ENCODE results near the gene CYP3A4. TPM values are rescaled to one million over a fixed set of nuclear protein-coding genes. Genes with fewer than 3 reads are reported as not detected.
"Not testable (repeated sequence)": the region's sequence is repeated elsewhere in the genome, so short reads cannot be mapped to it uniquely, and the experiment has no call there.

The CYP3A4 gene
- total RNA-seq, 1 experiment from 2014 or later: not detected

DNA sequence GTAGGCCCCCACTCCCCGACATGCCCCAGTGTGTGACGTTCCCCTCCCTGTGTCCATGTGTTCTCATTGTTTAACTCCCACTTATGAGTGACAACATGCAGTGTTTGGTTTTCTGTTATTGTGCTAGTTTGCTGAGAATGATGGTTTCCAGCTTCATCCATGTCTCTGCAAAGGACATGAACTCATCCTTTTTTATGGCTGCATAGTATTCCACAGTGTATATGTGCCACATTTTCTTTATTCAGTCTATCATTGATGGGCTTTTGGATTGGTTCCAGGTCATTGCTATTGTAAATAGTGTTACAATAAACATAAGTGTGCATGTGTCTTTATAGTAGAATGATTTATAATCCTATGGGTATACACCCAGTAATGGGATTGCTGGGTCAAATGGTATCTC is 11.9 kb upstream of the CYP3A4 start:
- DNase-seq (ENCODE audit: low read depth); in situ Hi-C loops (cut with HindIII; ENCODE audit: low pct_unique_long_range_greater_than_20kb, low sequenced_read_pairs): not testable (repeated sequence)

DNA sequence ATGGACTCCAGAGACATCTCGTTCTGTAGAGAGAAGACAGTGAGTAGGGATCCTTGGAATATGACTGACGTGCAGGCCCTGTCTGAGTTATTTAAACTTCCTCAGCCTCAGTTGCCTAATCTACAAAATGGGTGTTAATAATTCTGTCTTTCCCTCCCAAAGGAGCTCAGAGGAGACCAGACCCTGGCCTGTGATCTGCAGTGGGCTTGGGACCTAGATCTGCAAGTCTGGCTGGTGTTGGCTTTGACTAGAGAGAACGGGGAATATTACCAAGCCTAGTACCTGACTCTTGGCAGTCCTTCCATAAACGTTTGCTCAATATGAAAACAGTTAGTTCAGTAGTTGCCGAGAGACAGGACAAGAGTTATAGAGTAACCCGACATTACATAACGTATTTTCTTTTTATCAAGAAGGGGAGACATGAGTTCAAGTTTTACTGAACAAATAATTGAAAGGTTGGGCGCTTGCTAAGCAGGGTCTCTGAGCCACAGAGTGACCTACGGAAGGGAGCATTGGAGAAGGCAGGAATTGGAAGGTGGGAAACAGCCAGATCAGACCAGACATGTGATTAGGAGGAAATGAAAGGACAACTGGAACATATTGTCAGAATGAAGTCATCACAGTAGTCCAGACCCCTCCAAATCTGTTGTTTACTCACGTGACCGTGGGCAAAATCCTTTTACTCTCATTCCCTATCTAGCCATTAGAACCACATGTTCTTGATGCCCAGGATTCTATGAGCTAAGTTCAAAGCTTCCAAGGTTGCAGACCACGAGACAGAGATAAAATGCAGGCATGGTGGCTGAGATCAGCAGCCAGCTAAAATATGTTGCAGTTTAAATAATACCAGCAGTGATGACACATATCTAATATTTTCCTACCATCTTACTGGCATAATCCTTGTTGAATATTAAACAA is 10.9 kb upstream of the CYP3A4 start:
- DNase-seq (ENCODE audit: low read depth): peak; percentile 81
- in situ Hi-C loops (cut with HindIII; ENCODE audit: low pct_unique_long_range_greater_than_20kb, low sequenced_read_pairs): no loop called here

GRCh38 chr7:99793443-99793842 is 9.5 kb upstream of the CYP3A4 start:
- in situ Hi-C loops (cut with HindIII; ENCODE audit: low pct_unique_long_range_greater_than_20kb, low sequenced_read_pairs): no loop called here
- DNase-seq (ENCODE audit: low read depth): no peak

DNA sequence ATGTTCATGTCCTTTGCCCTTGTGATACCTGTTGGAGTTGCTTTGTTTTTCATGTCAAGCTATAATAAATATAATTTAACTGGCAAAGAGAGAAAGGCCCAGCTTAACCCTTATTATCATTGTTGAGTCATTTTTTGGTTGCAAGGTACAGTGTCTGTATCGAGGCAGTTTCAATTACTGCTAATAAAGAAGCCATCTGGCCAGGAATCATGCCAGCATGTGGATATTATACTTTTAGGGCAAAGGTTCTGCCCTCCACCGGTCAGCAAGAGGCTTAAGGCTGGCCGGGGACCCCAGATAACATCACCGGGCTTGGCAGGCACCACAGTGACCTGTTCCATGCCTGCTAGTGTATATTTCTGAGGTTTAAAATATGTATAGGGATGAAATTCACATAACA is 9.0 kb upstream of the CYP3A4 start:
- in situ Hi-C loops (cut with HindIII; ENCODE audit: low pct_unique_long_range_greater_than_20kb, low sequenced_read_pairs): no loop called here
- DNase-seq (ENCODE audit: low read depth): no peak

DNA sequence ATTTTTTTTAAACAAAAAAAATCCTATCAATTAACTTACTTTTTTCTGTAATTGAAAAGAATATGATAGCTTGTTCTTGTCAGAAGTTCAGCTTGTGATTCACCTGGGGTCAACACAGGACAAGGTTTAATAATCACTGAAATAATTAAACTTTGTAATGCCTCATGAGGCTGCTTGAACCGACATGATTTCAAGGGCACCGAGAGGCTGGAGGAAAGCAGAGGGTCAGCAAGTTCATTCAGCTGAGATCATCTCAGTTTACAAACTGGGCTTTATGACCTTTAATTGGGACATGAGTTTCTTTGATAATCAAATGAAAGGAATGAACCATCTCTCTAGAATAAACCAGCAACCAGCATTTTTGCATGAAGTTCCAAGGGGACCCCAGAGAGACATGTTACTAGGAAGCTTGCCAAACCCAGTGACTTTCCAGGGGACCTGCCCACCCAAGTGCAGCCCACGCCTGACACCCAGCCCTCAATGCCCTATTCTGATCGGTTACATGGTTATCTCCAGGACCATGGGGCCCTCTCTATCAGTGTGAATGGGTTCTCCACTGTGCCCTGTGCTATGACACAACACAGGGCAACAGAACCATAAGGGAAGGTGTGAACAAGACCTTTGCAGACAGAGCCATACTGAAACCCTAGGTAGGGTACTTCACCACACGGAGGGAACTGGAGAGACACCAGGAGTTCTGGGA is 7.8 kb upstream of the CYP3A4 start:
- in situ Hi-C loops (cut with HindIII; ENCODE audit: low pct_unique_long_range_greater_than_20kb, low sequenced_read_pairs): no loop called here
- DNase-seq (ENCODE audit: low read depth): peak; percentile 64

DNA sequence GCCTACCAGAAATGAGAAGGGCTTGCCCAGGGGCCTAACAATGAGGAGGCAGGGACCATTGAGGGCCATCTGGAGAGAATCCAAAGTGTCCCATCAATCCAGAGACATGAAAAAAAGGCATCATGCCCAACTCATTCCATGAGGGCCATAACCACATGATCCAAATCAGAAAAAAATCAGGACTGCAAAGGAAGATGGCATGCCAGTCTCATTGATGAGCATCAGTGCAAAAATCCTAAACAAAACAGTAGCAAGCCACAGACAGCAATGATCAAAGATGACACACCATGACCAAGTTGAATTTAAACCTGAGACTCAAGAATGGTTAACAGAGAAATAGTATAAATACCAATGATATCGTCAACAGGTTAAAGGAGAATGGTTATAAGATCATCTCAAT is 7.0 kb upstream of the CYP3A4 start:
- in situ Hi-C loops (cut with HindIII; ENCODE audit: low pct_unique_long_range_greater_than_20kb, low sequenced_read_pairs): no loop called here
- DNase-seq (ENCODE audit: low read depth): peak; percentile 88

DNA sequence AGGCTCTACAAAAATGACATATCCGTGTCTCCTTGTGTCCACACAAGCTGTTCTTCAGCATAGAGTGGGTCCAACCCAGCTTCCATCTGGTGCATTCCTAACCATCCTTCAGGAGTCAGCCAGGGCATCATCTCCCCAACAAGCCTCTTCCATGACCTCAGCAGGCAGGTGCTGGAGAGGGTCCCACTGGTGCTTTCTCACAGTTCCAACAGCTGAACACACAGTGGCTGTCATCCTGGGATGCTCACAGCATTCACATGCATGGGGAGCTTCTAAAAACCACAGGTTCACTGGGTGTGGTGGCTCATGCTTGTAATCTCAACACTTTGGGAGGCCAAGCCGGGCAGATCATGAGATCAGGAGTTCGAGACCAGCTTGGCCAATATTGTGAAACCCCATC is 6.4 kb upstream of the CYP3A4 start:
- in situ Hi-C loops (cut with HindIII; ENCODE audit: low pct_unique_long_range_greater_than_20kb, low sequenced_read_pairs): no loop called here
- no peak for DNase-seq (ENCODE audit: low read depth)

GRCh38 chr7:99789441-99790070 is 5.6 kb upstream of the CYP3A4 start:
- in situ Hi-C loops (cut with HindIII; ENCODE audit: low pct_unique_long_range_greater_than_20kb, low sequenced_read_pairs): no loop called here
- no peak for DNase-seq (ENCODE audit: low read depth)

DNA sequence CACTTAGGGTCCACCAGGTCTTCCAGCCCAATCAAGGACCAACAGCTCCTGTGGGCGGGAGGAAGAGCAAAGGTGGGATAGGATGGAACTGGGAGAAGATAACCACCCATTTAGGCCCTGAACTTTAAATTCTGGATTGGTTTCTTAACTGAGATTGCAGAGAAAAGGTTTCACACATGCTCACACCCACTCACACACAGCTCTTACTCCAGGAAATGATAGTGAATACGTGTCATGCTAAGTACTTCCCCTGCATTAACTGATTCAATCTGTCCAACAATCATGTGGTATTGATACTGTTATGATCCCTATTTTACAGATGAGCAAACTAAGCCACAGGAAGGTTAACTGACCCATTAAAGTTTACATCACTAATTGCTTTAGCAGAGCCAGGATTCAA is 4.6 kb upstream of the CYP3A4 start:
- DNase-seq (ENCODE audit: low read depth): no peak
- in situ Hi-C loops (cut with HindIII; ENCODE audit: low pct_unique_long_range_greater_than_20kb, low sequenced_read_pairs): no loop called here

DNA sequence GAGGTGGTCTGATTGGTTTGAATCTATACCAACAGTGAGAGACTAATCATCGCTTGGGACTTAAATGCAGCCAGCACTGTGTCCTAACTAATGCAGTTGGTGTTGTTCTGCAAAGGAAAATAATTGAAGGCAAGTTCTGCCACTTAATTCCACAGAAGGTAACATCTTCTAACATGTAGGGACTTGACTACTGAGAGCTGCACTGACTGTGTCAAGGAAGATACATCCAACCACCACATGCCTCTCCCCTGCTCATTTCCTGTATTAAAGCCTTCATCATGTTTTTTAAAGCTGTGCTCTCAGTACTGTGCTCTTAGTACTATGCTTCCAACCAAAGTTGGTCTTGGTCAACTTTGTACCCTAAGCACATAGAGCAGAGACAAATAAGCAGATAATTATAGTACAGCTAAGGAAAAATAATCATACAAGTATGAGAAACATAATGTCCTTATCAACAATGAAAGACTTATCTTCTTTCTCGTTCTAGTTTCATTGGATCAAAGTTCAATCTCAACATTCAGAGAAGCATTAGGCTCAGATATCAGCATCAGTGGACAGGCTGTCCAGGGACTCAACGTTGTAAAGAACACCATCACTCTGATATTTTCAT is 2.8 kb upstream of the CYP3A4 start:
- in situ Hi-C loops (cut with HindIII; ENCODE audit: low pct_unique_long_range_greater_than_20kb, low sequenced_read_pairs): no loop called here
- no peak for DNase-seq (ENCODE audit: low read depth)

GRCh38 chr7:99785654-99786053 is 1.7 kb upstream of the CYP3A4 start:
- in situ Hi-C loops (cut with HindIII; ENCODE audit: low pct_unique_long_range_greater_than_20kb, low sequenced_read_pairs); DNase-seq (ENCODE audit: low read depth): not testable (repeated sequence)

GRCh38 chr7:99782012-99782953 is 1.7 kb downstream of the CYP3A4 start:
- DNase-seq (ENCODE audit: low read depth): no peak
- in situ Hi-C loops (cut with HindIII; ENCODE audit: low pct_unique_long_range_greater_than_20kb, low sequenced_read_pairs): no loop called here

- in situ Hi-C loops (cut with HindIII; ENCODE audit: low pct_unique_long_range_greater_than_20kb, low sequenced_read_pairs): no loop called here
- DNase-seq (ENCODE audit: low read depth): no peak
Observed at GRCh38 chr7:99780588-99780987, 3.4 kb downstream of the CYP3A4 start.

GRCh38 chr7:99779949-99780348 is 4.0 kb downstream of the CYP3A4 start:
- DNase-seq (ENCODE audit: low read depth): no peak

DNA sequence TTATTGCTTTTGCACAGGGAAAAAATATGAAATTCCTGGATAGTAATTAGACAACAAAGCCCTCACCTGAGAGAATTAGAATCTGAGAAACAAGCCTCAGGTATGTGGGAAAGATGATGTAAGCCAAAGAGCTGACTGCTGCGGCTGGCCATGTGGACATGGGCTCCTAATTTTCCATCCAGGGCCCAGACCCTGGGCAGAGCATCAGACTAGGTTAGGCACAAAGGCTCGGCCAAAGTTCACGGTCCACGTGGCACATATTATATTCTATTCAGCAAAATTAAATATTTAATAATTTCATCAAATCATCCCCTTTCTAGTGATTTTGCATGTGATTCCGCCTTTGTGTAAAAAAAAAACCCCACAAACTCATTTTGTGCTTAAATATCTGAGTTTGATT is 5.1 kb downstream of the CYP3A4 start:
- in situ Hi-C loops (cut with HindIII; ENCODE audit: low pct_unique_long_range_greater_than_20kb, low sequenced_read_pairs): no loop called here
- DNase-seq (ENCODE audit: low read depth): no peak

More at GRCh38 chr7:99779949-99780348, 4.0 kb downstream of the CYP3A4 start:
- in situ Hi-C loops (cut with HindIII; ENCODE audit: low pct_unique_long_range_greater_than_20kb, low sequenced_read_pairs): no loop called here

DNA sequence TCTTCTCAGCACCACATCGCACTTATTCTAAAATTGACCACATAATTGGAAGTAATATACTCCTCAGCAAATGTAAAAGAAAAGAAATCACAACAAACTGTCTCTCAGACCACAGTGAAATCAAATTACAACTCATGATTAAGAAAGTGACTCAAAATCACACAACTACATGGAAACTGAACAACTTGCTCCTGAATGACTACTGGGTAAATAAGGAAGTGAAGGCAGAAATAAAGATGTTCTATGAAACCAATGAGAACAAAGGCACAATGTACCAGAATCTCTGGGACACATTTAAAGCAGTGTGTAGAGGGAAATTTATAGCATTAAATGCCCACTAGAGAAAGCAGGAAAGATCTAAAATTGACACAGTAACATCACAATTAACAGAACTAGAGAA is 10.6 kb downstream of the CYP3A4 start:
- DNase-seq (ENCODE audit: low read depth); in situ Hi-C loops (cut with HindIII; ENCODE audit: low pct_unique_long_range_greater_than_20kb, low sequenced_read_pairs): not testable (repeated sequence)

DNA sequence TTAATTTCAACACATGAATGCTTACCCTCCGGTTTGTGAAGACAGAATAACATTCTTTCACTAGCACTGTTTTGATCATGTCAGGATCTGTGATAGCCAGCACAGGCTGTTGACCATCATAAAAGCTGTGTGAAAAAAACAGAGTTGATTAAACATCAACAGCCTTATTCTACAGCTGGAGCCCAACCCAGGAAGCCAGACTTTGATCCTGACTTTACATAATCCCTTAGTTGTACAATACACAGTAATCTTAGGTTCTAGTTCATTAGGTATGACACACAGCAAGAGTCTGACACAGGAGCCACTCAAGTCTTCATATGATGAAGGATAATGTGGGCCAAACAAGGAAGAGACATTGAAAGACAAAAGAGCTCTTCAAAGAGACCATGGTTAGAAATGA is 11.4 kb downstream of the CYP3A4 start:
- in situ Hi-C loops (cut with HindIII; ENCODE audit: low pct_unique_long_range_greater_than_20kb, low sequenced_read_pairs): no loop called here
- peak; percentile 45 for DNase-seq (ENCODE audit: low read depth)

DNA sequence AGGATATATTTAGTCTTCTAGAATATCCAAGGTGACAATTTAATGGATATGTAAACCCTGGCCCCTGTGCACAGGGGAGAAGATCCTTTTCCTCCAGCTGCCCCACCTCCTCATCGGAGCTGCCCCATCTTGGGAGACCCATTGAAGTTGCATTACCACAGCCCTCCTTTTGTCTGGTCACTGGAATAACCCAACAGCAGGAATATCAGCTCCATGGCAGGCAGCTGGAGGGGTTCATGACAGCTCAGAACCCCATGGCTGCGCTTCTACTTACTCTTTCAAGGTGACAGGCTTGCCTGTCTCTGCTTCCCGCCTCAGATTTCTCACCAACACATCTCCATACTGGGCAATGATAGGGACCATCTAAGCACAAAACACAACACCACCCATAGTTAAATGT is 14.5 kb downstream of the CYP3A4 start:
- DNase-seq (ENCODE audit: low read depth); in situ Hi-C loops (cut with HindIII; ENCODE audit: low pct_unique_long_range_greater_than_20kb, low sequenced_read_pairs): not testable (repeated sequence)

All from Caki2 (cell line).